IPS-18a (cell line): ENCODE measurements around the gene ATG7.

Source experiments
- H3K27ac ChIP-seq: one replicate; pipeline ENCODE4 v1.5.1; 2013; ENCODE audit warnings: low read length
- H3K27me3 ChIP-seq: one replicate; pipeline ENCODE4 v1.6.1; 2013; ENCODE audit warnings: mild to moderate bottlenecking, low read length; ENCODE audit not compliant: control insufficient read depth, insufficient read depth
- H3K36me3 ChIP-seq: one replicate; pipeline ENCODE4 v1.6.1; 2013; ENCODE audit warnings: low read depth, low read length; ENCODE audit not compliant: control insufficient read depth
- H3K4me1 ChIP-seq: one replicate; pipeline ENCODE4 v1.6.1; 2013; ENCODE audit warnings: low read depth, low read length; ENCODE audit not compliant: control insufficient read depth
- H3K4me3 ChIP-seq: one replicate; pipeline ENCODE4 v1.5.1; 2013; ENCODE audit warnings: low read length
- H3K9ac ChIP-seq: one replicate; pipeline ENCODE4 v1.6.1; 2013; ENCODE audit warnings: mild to moderate bottlenecking, low read length, moderate library complexity
- H3K9me3 ChIP-seq: one replicate; pipeline ENCODE4 v1.6.1; 2013; ENCODE audit warnings: low read depth, low read length; ENCODE audit not compliant: control insufficient read depth

ATG7 gene

GRCh38 chr3:11564577-11565001 lies 292.4 kb downstream of the ATG7 start:
- H3K4me3 ChIP-seq, result no peak overlapping the region
- H3K36me3 ChIP-seq, result peaks cover 8% of the 10 kb centered on the region
- no peaks in the 10 kb centered on the region for H3K4me1 ChIP-seq
- no peaks in the 10 kb centered on the region for H3K27me3 ChIP-seq
- no peak overlapping the region for H3K9ac ChIP-seq
- H3K9me3 ChIP-seq, result no peaks in the 10 kb centered on the region
- H3K27ac ChIP-seq, result no peak overlapping the region

- no peaks in the 10 kb centered on the region for H3K9me3 ChIP-seq
- H3K27me3 ChIP-seq, result no peaks in the 10 kb centered on the region
- no peak overlapping the region for H3K9ac ChIP-seq
- peaks cover 8% of the 10 kb centered on the region for H3K36me3 ChIP-seq
- H3K4me1 ChIP-seq, result no peaks in the 10 kb centered on the region
- H3K4me3 ChIP-seq, result no peak overlapping the region
- no peak overlapping the region for H3K27ac ChIP-seq
Measured at GRCh38 chr3:11565072-11565471, 292.9 kb downstream of the ATG7 start.

- Histone ChIP-seq H3K27ac (no peak overlapping the region), H3K36me3 (peaks cover 8% of the 10 kb centered on the region), H3K4me3 (no peak overlapping the region), H3K4me1 (no peaks in the 10 kb centered on the region), H3K27me3 (no peaks in the 10 kb centered on the region), H3K9ac (no peak overlapping the region), H3K9me3 (no peaks in the 10 kb centered on the region)
Measured at GRCh38 chr3:11565492-11565891, 293.3 kb downstream of the ATG7 start.

- Histone ChIP-seq H3K9me3 (no peaks in the 10 kb centered on the region), H3K27ac (no peak overlapping the region), H3K4me3 (no peak overlapping the region), H3K4me1 (no peaks in the 10 kb centered on the region), H3K27me3 (no peaks in the 10 kb centered on the region), H3K9ac (no peak overlapping the region), H3K36me3 (peaks cover 8% of the 10 kb centered on the region)
Measured at GRCh38 chr3:11565932-11566331, 293.7 kb downstream of the ATG7 start.

GRCh38 chr3:11566478-11566877 lies 294.3 kb downstream of the ATG7 start:
- Histone ChIP-seq H3K4me3 (no peak overlapping the region), H3K4me1 (no peaks in the 10 kb centered on the region), H3K36me3 (peaks cover 8% of the 10 kb centered on the region), H3K9me3 (no peaks in the 10 kb centered on the region), H3K9ac (no peak overlapping the region), H3K27ac (no peak overlapping the region), H3K27me3 (no peaks in the 10 kb centered on the region)

- Histone ChIP-seq H3K27ac (no peak overlapping the region), H3K9ac (no peak overlapping the region), H3K36me3 (peaks cover 8% of the 10 kb centered on the region), H3K27me3 (no peaks in the 10 kb centered on the region), H3K9me3 (no peaks in the 10 kb centered on the region), H3K4me1 (no peaks in the 10 kb centered on the region), H3K4me3 (no peak overlapping the region)
Measured at GRCh38 chr3:11566916-11567315, 294.7 kb downstream of the ATG7 start.

GRCh38 chr3:11567516-11568467 lies 295.6 kb downstream of the ATG7 start:
- H3K27me3 ChIP-seq, result no peaks in the 10 kb centered on the region
- peaks cover 8% of the 10 kb centered on the region for H3K36me3 ChIP-seq
- no peaks in the 10 kb centered on the region for H3K4me1 ChIP-seq
- no peak overlapping the region for H3K9ac ChIP-seq
- H3K27ac ChIP-seq, result no peak overlapping the region
- H3K9me3 ChIP-seq, result no peaks in the 10 kb centered on the region
- H3K4me3 ChIP-seq, result no peak overlapping the region

- Histone ChIP-seq H3K4me1 (no peaks in the 10 kb centered on the region), H3K9ac (no peak overlapping the region), H3K36me3 (peaks cover 4% of the 10 kb centered on the region), H3K9me3 (no peaks in the 10 kb centered on the region), H3K27ac (no peak overlapping the region), H3K27me3 (no peaks in the 10 kb centered on the region), H3K4me3 (no peak overlapping the region)
Measured at GRCh38 chr3:11568503-11569155, 296.4 kb downstream of the ATG7 start.

GRCh38 chr3:11569156-11569741 lies 297.1 kb downstream of the ATG7 start:
- Histone ChIP-seq H3K27me3 (no peaks in the 10 kb centered on the region), H3K9me3 (no peaks in the 10 kb centered on the region), H3K9ac (no peak overlapping the region), H3K4me3 (no peak overlapping the region), H3K36me3 (peaks cover 3% of the 10 kb centered on the region), H3K4me1 (no peaks in the 10 kb centered on the region), H3K27ac (no peak overlapping the region)

GRCh38 chr3:11570251-11570650 lies 298.1 kb downstream of the ATG7 start:
- H3K36me3 ChIP-seq, result peaks cover 3% of the 10 kb centered on the region
- no peak overlapping the region for H3K9ac ChIP-seq
- H3K9me3 ChIP-seq, result no peaks in the 10 kb centered on the region
- no peak overlapping the region for H3K27ac ChIP-seq
- H3K4me1 ChIP-seq, result no peaks in the 10 kb centered on the region
- H3K27me3 ChIP-seq, result no peaks in the 10 kb centered on the region
- H3K4me3 ChIP-seq, result no peak overlapping the region

GRCh38 chr3:11570789-11571495 lies 298.7 kb downstream of the ATG7 start:
- peaks cover 3% of the 10 kb centered on the region for H3K36me3 ChIP-seq
- no peak overlapping the region for H3K4me3 ChIP-seq
- peaks cover under 1% of the 10 kb centered on the region for H3K4me1 ChIP-seq
- no peak overlapping the region for H3K9ac ChIP-seq
- H3K27me3 ChIP-seq, result no peaks in the 10 kb centered on the region
- no peak overlapping the region for H3K27ac ChIP-seq
- H3K9me3 ChIP-seq, result no peaks in the 10 kb centered on the region
